ENCODE results near the gene SMYD3. TPM values are rescaled to one million over a fixed set of nuclear protein-coding genes. Genes with fewer than 3 reads are reported as not detected.
A peak's percentile ranks its signal among the peaks of the same experiment; 100 is the strongest.

SMYD3 gene
- total RNA-seq = 10 to 100 TPM; 16.2 to 16.4 TPM

- Histone ChIP-seq H3K27ac (peak within 1 kb of the TSS; percentile 38), H3K27me3 (no peaks in the 10 kb centered on the region)
- intact Hi-C loops (cut with DNase I) = loop anchor here (10.0 kb wide), 2 partner anchors 58 to 108 kb away; partner anchors contain the start of genes CNST and TFB2M
These were observed at the start of gene SMYD3 for GRCh38 chr1:246506674-246507481. SMYD3 (minus strand) TSS chr1:246507279.

GRCh38 chr1:246554201-246554600 lies 47.1 kb upstream of the SMYD3 start:
- Histone ChIP-seq H3K36me3 (no peaks in the 10 kb centered on the region), H3K9me3 (no peaks in the 10 kb centered on the region), H3K27ac (no peak overlapping the region), H3K4me1 (no peaks in the 10 kb centered on the region), H3K27me3 (no peaks in the 10 kb centered on the region), H3K4me3 (no peak overlapping the region), H3K9ac (ENCODE audit: low read depth in 2 of 2, low read length in 2 of 2) (no peak overlapping the region)
- DNase-seq = no peak
- TF ChIP-seq, protein P1, sequence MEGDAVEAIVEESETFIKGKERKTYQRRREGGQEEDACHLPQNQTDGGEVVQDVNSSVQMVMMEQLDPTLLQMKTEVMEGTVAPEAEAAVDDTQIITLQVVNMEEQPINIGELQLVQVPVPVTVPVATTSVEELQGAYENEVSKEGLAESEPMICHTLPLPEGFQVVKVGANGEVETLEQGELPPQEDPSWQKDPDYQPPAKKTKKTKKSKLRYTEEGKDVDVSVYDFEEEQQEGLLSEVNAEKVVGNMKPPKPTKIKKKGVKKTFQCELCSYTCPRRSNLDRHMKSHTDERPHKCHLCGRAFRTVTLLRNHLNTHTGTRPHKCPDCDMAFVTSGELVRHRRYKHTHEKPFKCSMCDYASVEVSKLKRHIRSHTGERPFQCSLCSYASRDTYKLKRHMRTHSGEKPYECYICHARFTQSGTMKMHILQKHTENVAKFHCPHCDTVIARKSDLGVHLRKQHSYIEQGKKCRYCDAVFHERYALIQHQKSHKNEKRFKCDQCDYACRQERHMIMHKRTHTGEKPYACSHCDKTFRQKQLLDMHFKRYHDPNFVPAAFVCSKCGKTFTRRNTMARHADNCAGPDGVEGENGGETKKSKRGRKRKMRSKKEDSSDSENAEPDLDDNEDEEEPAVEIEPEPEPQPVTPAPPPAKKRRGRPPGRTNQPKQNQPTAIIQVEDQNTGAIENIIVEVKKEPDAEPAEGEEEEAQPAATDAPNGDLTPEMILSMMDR (IDR thresholded peaks at IDR 0.05) = no peak
- intact Hi-C loops (cut with DNase I) = no loop called here

More at GRCh38 chr1:246506674-246507481, at the start of gene SMYD3:
- peak within 1 kb of the TSS; percentile 87 for H3K4me3 ChIP-seq
- peak within 1 kb of the TSS; percentile 73 to 81 for H3K9ac ChIP-seq (ENCODE audit: low read depth in 2 of 2, low read length in 2 of 2)
- H3K36me3 ChIP-seq = no peaks in the 10 kb centered on the region
- peak; percentile 74 for DNase-seq
- peaks cover 8% of the 10 kb centered on the region for H3K4me1 ChIP-seq
- no peaks in the 10 kb centered on the region for H3K9me3 ChIP-seq
- TF ChIP-seq, protein P1 (IDR thresholded peaks at IDR 0.05) = no peak

DNA sequence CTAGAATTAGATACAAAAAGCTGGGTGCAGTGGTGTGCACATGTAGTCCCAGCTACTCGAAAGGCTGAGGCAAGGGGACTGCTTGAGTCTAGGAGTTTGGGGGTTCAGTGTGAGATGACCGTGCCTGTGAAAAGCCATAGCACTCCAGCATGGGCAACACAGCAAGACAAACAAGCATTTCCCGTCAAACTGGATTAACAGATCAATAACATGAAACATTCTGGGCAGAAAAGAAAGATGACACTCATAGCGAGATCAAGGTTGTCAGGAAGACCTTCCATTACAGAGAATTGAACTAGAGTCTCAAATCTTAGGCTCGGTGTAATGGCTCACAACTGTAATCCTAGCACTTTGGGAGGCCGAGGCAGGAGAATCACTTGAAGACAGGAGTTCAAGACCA lies 45.0 kb upstream of the SMYD3 start:
- TF ChIP-seq, protein P1 (IDR thresholded peaks at IDR 0.05) = no peak
- intact Hi-C loops (cut with DNase I) = no loop called here
- DNase-seq = no peak
- Histone ChIP-seq H3K27me3 (no peaks in the 10 kb centered on the region), H3K9ac (ENCODE audit: low read depth in 2 of 2, low read length in 2 of 2) (no peak overlapping the region), H3K36me3 (no peaks in the 10 kb centered on the region), H3K9me3 (no peaks in the 10 kb centered on the region), H3K27ac (no peak overlapping the region), H3K4me1 (no peaks in the 10 kb centered on the region), H3K4me3 (no peak overlapping the region)

DNA sequence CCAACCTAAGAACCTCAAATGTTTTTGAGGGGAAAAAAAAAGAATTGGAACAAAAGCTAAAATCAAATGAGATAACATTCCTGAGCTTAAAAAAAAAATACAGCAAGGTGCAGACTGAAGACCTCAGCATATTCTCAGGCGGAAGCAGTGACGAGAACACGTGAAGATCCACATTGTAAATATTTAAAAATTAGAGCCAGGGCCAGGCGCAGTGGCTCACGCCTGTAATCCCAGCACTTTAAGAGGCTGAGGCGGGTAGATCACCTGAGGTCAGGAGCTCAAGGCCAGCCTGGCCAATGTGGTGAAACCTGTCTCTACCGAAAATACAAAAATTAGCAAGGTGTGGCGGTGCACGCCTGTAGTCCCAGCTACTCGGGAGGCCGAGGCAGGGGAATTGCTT lies 43.3 kb upstream of the SMYD3 start:
- Histone ChIP-seq H3K27ac (no peak overlapping the region), H3K36me3 (no peaks in the 10 kb centered on the region), H3K4me1 (no peaks in the 10 kb centered on the region), H3K27me3 (no peaks in the 10 kb centered on the region), H3K4me3 (no peak overlapping the region), H3K9ac (ENCODE audit: low read depth in 2 of 2, low read length in 2 of 2) (no peak overlapping the region), H3K9me3 (no peaks in the 10 kb centered on the region)
- intact Hi-C loops (cut with DNase I) = no loop called here
- DNase-seq = no peak
- TF ChIP-seq, protein P1 (IDR thresholded peaks at IDR 0.05) = no peak

DNA sequence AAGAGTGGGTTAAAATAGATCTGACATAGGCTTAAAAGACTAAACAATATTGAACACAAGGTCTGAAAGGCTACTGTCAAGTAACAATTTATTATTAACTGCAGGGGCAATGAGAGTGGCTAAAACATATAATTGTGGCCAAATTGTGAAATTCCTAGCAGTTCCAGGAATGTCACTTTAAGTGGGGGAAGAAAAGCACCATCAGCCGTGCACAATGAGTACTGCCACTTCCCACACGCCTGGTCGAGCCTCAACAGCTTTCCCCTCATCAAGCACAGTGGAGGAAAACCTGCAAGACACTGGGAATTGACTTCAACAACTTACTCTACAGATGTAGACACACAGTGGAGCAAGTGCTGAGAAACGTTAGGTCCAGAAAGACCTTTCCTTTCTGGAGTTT lies 42.6 kb upstream of the SMYD3 start:
- Histone ChIP-seq H3K4me1 (no peaks in the 10 kb centered on the region), H3K9ac (ENCODE audit: low read depth in 2 of 2, low read length in 2 of 2) (no peak overlapping the region), H3K27ac (no peak overlapping the region), H3K36me3 (no peaks in the 10 kb centered on the region), H3K9me3 (no peaks in the 10 kb centered on the region), H3K27me3 (no peaks in the 10 kb centered on the region), H3K4me3 (no peak overlapping the region)
- intact Hi-C loops (cut with DNase I) = no loop called here
- TF ChIP-seq, protein P1 (IDR thresholded peaks at IDR 0.05) = no peak
- DNase-seq = no peak
